Measurements from ENCODE around the gene OXA1L. TPM values are rescaled to one million over a fixed set of nuclear protein-coding genes. Genes with fewer than 3 reads are reported as not detected.

Gene OXA1L
- total RNA-seq, 1 experiment from 2014 or later, result 83.2 TPM

Other genes starting within 250 kb of the OXA1L start
- gene DAD1, start 177.5 kb upstream of the OXA1L start, total RNA-seq (2014; rRNA removed), result 284 and 290 TPM in 2 replicates
- 6.5 and 9.8 TPM in 2 replicates for gene ABHD4, start 168.4 kb upstream of the OXA1L start, total RNA-seq (2014; rRNA removed)
- gene OR6J1, start 122.3 kb upstream of the OXA1L start, total RNA-seq (2014; rRNA removed), result not detected in 2 replicates
- 4.2 and 4.6 TPM in 2 replicates for gene SLC7A7, start 48.7 kb downstream of the OXA1L start, total RNA-seq (2014; rRNA removed)
- gene MRPL52, start 63.2 kb downstream of the OXA1L start, total RNA-seq (2014; rRNA removed), result 104 and 188 TPM in 2 replicates
- 292 and 331 TPM in 2 replicates for gene MMP14, start 69.9 kb downstream of the OXA1L start, total RNA-seq (2014; rRNA removed)
- gene LRP10, start 105.1 kb downstream of the OXA1L start, total RNA-seq (2014; rRNA removed), result 86.0 and 86.5 TPM in 2 replicates
- 0.06 and 0.13 TPM in 2 replicates for gene REM2, start 116.5 kb downstream of the OXA1L start, total RNA-seq (2014; rRNA removed)
- gene RBM23, start 152.5 kb downstream of the OXA1L start, total RNA-seq (2014; rRNA removed), result 75.6 and 131 TPM in 2 replicates
- gene PRMT5, start 162.7 kb downstream of the OXA1L start, total RNA-seq (2014; rRNA removed), result 51.7 and 66.0 TPM in 2 replicates
- 45.5 and 54.8 TPM in 2 replicates for gene HAUS4, start 190.4 kb downstream of the OXA1L start, total RNA-seq (2014; rRNA removed)
- 67.1 and 78.4 TPM in 2 replicates for gene AJUBA, start 215.9 kb downstream of the OXA1L start, total RNA-seq (2014; rRNA removed)
- 4.0 and 8.6 TPM in 2 replicates for gene C14orf93, start 243.5 kb downstream of the OXA1L start, total RNA-seq (2014; rRNA removed)